ENCODE measurements around the gene PRR12.

Gene PRR12

DNA sequence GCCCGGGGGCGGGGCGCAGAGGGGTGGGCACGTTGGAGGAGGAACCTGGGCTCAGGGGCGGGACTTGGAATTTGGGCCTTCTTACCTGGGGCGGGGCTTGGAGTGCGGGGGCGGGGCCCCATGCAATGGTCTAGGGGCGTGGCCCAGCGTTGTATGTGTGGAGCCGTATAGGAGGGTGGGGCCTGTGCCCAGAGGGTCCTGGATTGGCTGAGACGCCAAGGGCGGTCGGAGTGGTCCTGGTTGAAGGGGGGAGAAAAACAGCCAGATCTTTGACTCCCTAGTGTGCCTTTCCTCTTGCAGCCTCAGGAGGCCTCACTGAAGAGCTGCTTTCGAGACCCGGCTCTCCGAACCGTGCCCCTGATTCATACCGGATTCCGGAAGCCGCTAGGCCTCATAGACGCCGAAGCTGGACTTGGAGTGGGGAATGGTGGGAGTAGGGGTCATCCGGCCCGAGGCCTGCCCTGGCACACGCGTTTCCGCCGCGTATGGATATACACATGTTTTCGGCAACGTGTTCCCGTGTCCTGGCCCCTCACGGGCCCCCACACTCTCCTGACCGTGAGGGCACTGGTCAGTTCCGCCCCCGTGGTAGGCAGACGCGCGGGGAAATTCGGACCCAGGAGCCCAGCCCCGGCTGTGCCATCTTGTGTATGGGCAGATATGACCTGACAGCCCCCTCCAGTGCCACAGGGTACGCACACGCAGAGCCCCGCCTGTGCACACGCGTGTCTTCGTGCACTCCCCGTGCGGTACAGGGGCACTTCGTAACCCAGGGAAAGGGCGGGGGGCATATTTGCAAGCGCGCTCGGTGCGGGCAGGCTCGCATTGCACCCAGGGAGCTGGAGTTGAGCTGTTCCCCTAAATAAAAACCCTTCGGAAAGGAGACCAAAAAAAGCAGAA is 661 bp upstream of the PRR12 start:
- peaks cover 9% of the 10 kb centered on the region for H3K36me3 Mint-ChIP-seq (ENCODE audit: low read depth)
- TF ChIP-seq, protein P1, sequence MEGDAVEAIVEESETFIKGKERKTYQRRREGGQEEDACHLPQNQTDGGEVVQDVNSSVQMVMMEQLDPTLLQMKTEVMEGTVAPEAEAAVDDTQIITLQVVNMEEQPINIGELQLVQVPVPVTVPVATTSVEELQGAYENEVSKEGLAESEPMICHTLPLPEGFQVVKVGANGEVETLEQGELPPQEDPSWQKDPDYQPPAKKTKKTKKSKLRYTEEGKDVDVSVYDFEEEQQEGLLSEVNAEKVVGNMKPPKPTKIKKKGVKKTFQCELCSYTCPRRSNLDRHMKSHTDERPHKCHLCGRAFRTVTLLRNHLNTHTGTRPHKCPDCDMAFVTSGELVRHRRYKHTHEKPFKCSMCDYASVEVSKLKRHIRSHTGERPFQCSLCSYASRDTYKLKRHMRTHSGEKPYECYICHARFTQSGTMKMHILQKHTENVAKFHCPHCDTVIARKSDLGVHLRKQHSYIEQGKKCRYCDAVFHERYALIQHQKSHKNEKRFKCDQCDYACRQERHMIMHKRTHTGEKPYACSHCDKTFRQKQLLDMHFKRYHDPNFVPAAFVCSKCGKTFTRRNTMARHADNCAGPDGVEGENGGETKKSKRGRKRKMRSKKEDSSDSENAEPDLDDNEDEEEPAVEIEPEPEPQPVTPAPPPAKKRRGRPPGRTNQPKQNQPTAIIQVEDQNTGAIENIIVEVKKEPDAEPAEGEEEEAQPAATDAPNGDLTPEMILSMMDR (IDR thresholded peaks at IDR 0.05), result no peak
- H3K4me1 Mint-ChIP-seq, result peaks cover 41% of the 10 kb centered on the region
- H3K27ac Mint-ChIP-seq, result peak overlapping the region; percentile 96
- peak overlapping the region; percentile 90 for H3K4me3 Mint-ChIP-seq
- peaks cover 3% of the 10 kb centered on the region for H3K27me3 Mint-ChIP-seq (ENCODE audit: low read depth, poor library complexity)
- H3K9me3 Mint-ChIP-seq, result no peaks in the 10 kb centered on the region
- DNase-seq, result peak; percentile 97

DNA sequence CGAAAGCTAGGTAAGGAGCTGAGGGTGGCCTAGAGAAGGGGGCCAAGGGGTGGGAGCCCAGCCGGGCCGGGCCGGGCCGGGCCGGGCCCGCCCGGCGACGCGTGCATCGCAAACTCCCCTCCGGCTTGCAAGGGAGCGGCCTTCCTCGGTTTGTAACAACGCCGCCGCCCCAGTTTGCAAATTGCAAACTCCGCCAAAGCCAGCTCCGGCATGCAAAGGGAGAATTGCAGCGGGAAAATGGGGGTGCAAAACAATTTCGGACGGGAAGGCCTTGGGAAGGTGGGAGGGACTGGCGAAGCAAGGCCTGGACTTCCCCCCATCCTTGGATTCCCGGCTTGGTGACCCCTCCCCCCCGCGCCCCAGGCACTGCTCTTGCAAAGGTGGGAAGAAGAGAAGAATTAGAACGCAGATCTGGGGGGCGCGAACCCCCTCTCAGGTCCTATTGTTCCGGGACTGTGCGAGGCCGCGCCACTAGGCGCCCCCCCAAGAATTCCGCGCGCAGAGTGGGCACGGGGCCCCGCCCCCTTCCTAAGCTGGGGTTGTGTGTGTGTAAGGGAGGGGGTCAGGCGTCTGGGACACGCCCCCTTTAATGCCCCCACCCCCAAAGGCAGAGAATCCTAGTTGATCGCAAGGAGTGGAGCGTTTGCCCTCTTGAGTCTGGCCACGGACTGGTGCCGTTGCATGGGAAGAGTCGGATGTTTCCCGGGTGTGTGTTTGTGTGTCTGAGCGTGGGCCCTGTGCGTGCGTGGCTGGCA is 926 bp downstream of the PRR12 start:
- TF ChIP-seq, protein P1 (IDR thresholded peaks at IDR 0.05), result no peak
- H3K4me3 Mint-ChIP-seq, result peak overlapping the region; percentile 90
- peak overlapping the region; percentile 78 for H3K27ac Mint-ChIP-seq
- peaks cover 9% of the 10 kb centered on the region for H3K36me3 Mint-ChIP-seq (ENCODE audit: low read depth)
- H3K27me3 Mint-ChIP-seq (ENCODE audit: low read depth, poor library complexity), result peaks cover 3% of the 10 kb centered on the region
- H3K9me3 Mint-ChIP-seq, result no peaks in the 10 kb centered on the region
- DNase-seq, result peak; percentile 62
- H3K4me1 Mint-ChIP-seq, result peaks cover 38% of the 10 kb centered on the region

DNA sequence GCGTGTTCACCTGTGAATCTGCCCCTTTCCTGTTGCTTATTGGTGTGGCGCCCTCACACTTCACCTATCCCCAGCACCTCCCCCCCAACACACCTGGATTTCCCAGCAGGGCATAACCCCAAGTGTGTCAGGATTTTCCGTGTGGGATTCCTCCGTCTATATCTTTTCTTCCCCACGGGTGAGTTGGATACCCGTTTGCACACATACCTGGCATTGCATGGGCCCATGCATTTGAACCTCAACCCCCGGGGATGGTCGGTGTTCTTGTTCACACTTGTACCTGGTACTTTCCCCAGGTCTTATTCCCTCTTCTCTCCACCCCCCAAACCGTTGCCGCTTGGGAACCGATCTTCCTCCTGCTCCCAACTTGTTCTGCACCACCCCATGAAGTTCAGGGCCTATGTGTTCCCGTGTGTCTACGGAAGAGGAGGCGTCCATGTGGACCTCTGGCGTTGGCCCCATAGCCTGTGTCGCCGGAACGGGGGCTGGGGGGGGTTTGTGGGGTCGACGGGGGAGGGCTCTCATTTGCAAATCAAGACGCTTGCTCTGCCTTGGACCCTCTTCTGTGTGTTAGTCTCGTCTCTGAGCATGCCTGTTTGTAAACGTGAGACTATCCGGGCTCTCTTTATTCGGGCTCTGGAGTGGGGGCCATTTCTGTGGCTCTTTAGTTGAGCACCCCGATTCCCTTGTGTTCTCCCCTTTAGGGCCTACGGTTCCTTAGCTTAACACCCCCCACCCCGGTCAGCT is 1.7 kb downstream of the PRR12 start:
- TF ChIP-seq, protein P1 (IDR thresholded peaks at IDR 0.05), result no peak
- no peaks in the 10 kb centered on the region for H3K9me3 Mint-ChIP-seq
- H3K27me3 Mint-ChIP-seq (ENCODE audit: low read depth, poor library complexity), result peaks cover 3% of the 10 kb centered on the region
- peak overlapping the region; percentile 90 for H3K4me3 Mint-ChIP-seq
- peak; percentile 40 for DNase-seq
- peaks cover 9% of the 10 kb centered on the region for H3K36me3 Mint-ChIP-seq (ENCODE audit: low read depth)
- H3K27ac Mint-ChIP-seq, result peak overlapping the region; percentile 78
- peaks cover 38% of the 10 kb centered on the region for H3K4me1 Mint-ChIP-seq

DNA sequence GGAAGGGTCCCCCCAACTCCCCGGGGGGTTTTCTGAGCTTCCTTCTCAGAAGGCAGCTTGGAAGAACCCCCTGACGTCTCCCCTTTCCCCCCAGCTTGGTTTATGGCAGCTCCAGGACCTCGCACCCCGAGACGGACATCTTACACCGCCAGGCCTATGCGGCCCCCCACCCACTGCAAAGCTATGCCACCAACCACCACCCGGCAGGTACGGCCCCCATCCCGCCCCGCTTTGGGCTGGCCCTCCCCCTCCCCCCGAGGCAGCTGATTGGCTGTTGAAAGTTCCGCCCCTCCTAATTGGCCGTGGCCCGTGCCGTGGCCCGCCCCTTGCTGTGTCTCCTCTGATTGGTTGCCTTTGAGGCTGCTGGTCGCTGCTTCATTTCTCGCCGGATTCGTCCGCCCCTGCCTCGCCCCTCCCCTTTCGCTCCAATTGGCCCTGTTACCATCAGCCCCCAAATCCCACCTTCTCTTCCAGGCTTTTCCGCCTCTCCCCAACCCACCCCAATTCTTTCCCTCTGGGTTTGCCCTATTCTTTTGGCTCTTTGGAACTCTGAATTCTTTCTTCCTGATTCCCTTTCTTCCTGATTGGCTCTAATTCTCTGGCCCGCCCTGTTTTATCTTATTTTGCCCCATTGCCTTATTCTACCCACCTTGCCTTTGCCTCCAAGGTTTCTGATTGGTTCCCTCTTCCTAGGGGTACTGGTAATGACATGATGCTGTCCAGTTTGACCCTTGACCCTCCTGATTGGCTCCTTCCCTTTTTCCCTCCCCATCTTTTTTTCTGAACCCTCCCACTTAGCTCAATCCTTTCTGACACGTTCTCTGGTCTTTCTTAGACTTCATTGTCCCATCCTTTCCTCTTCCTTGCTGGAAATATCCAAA is 2.5 kb downstream of the PRR12 start:
- H3K4me1 Mint-ChIP-seq, result peaks cover 33% of the 10 kb centered on the region
- TF ChIP-seq, protein P1 (IDR thresholded peaks at IDR 0.05), result no peak
- peaks cover 9% of the 10 kb centered on the region for H3K36me3 Mint-ChIP-seq (ENCODE audit: low read depth)
- peak overlapping the region; percentile 78 for H3K27ac Mint-ChIP-seq
- H3K27me3 Mint-ChIP-seq (ENCODE audit: low read depth, poor library complexity), result peaks cover 3% of the 10 kb centered on the region
- DNase-seq, result peak; percentile 94
- H3K4me3 Mint-ChIP-seq, result peak overlapping the region; percentile 90
- no peaks in the 10 kb centered on the region for H3K9me3 Mint-ChIP-seq

All from nephron progenitor cell (in vitro differentiated cells).